D341Med (cell line): ENCODE measurements around the gene RND2.
"Not testable (repeated sequence)": the region's sequence is repeated elsewhere in the genome, so short reads cannot be mapped to it uniquely, and the experiment has no call there.

Experiments
- DNase-seq: peaks from one replicate; pipeline ENCODE4 v3.0.0; 2012; ENCODE audit warnings: low spot score

The RND2 gene, protein sequence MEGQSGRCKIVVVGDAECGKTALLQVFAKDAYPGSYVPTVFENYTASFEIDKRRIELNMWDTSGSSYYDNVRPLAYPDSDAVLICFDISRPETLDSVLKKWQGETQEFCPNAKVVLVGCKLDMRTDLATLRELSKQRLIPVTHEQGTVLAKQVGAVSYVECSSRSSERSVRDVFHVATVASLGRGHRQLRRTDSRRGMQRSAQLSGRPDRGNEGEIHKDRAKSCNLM

DNA sequence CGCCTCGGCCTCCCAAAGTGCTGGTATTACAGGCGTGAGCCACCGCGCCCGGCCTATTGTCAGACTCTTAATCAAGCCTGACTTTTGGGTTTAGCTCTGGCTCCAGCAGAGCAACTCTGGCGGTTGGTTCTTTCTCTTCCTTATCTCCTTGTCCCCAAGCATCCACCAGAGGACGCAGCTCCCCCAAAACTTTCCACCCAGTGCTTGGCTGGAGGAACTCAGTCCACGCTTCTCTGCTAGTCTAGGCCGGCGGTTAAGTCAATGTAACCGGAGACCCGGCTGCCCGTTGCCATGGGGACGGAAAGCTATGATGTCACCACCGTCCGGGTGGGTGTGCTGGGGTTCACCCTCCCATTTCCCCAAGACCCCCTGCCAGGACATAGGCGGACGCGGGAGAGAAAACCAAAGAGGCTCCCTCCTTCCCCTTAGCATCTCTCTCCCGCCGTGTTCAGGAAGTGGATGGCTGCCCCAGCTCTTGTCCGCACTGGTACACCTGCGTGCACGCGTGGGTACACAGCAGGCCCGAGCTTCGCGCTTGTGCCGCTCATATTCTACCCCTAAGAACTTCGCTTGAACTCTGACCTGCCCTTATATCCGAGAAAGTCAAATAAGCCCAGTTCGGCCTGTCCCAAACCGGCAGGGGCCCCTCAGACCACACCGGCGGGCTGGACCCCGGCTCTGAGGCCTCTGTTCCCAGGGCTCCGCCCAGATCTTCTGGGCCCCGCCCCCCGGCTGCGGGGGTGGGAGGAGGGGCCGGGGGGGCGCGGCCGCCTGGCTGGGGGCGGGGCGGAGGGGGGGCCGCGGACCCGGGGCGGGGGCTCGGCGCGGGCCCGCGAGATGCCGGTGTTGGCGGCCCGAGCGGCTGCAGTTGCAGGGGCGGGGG is at the start of gene RND2:
Gene RND2, plus strand, starts transcription at position 825 of the 883 bp plus-strand sequence. CDS start 117 bp downstream, outside the sequence.
- peak; percentile 91 for DNase-seq

DNA sequence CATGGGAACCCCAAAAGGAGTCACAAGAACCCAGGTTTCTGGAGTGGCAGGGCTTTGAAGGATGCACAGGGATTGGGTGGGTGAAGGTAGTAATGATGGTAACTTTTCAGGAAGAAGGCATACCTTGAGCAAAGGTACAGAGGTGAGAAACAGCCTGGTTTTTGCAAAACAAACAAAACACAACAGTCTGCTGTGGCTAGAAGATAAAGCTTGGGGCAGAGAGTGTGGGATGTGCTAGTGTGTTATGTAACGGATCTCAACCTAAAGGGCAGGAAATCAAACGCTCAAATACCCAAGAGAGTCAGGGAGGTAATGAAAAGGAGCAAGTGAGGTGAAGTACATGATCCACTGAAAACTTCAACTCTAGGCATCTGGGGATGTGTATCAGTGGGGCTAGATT is 49.8 kb upstream of the RND2 start:
- DNase-seq: no peak

- not testable (repeated sequence) for DNase-seq
Observed at GRCh38 chr17:42975701-42976100, 49.3 kb upstream of the RND2 start.

DNA sequence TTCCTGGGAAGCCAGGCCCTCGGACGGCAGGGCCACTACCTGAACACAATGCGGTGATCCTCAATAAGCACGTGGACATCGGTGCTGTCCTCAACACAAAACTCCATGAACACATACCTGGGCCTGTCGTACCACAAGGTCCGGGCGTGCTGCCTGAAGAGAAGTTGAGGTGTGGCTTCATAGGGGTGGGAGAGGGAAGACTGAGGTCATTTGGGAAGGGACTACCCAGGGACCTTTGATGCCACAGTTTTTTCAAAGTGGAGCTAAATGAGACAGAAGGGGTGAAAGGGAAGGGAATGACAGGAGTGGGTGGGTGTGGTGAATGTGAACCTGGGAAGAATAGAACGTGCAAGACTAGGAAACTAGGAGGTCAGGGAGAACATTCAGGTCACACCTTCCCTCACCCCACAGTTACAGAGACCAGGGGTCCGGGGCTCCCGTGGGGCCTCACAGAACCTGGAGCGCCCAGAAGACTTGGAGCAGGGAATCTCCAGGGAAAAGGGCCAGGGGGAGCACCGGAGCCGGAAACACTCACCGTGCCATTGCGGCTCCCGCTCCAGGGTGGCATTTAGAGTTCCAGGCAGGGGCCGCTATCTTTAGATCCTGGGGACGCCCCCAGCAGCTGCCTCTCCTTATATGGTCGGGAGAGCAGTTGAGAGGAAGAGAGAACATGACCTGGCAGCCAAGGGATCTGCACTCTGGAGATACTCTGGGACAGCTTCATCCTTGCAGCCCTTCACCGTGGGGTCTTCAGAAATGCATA is 45.3 kb upstream of the RND2 start, which contains the start of gene PTGES3L:
Gene PTGES3L, minus strand, starts transcription at position 570 of the 763 bp plus-strand sequence. Its CDS starts 27 bp downstream, at position 543.
- DNase-seq: peak; percentile 91

- peak; percentile 100 for DNase-seq
Observed at GRCh38 chr17:42980274-42980765, 44.7 kb upstream of the RND2 start, which contains the start of gene RUNDC1. Gene RUNDC1 (plus strand): TSS chr17:42980565. CDS start chr17:42980577, 12 bp downstream.

GRCh38 chr17:42980766-42981397 is 44.1 kb upstream of the RND2 start:
- DNase-seq: peak; percentile 87

DNA sequence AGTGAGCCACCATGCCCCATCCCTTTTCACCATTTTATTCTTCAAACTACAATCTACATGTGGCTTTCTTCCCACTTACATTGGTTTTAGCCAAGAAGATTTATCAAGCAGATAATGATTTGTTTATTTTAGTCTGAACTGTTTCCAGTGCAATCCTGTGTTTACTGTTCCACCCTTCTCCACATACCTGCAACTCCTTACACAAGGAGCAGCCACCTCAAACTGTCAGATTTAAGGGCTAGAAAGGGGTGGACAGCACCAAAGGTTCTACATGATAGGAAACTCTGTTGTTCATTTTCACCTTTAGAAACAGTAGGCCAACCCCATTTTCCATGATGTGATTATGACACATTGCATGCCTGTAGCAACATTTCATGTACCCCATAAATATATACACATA is 42.8 kb upstream of the RND2 start:
- DNase-seq: no peak

GRCh38 chr17:42985225-42985624 is 39.8 kb upstream of the RND2 start:
- DNase-seq: no peak

DNA sequence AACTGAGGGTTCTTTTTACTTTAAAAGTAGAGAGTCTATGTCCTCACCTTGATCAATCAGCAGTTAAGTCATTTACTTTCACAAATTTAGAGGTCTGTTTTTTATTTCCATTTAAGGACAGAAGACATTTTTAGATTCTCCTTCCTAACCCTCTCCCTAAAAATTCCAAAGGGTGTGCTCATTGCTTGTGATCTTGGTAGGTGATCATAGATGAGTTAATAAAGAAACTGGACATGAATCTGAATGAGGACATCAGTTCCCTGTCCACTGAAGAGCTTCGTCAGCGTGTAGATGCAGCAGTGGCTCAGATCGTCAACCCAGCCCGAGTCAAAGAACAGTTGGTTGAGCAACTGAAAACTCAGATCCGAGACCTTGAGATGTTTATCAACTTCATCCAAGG is 35.9 kb upstream of the RND2 start:
- DNase-seq: no peak

DNA sequence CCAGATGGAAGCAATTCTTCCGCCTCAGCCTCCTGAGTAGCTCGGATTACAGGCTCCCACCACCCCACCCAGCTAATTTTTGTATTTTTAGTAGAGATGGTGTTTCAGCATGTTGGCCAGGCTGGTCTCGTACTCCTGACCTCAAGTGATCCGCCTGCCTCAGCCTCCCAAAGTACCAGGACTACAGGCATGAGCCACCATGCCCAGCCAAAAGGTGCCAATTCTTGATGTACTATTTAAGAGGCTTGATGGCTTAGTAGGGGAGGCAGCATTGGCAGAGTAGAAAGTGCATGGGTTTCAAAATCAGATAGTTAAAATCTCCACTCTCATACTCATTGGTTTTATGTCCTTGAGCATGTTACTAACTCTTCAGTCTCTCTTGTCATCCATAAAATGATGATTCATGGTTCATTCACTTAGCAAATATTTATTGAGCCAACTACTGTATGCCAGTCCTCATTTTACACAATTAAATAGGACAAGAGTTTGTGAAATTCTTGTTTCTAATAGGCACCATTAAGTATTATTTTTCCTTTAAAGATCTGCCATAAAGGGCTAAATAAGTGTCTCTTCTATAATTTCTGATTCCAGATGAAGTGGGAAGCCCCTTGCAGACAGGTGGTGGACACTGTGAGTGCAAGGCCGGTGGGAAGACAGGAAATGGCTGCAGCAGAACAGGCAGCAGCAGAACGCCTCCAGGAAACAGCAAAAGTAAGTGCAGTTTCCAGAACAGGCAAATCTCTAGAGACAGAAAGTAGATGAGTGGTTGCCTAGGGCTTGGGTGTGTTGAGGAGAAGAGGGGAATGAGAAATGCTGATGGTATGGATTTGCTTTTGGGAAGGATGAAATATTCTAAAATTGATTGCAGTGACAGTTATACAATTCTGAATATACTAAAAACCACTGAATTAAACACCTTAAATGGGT is 35.0 kb upstream of the RND2 start:
- no peak for DNase-seq

DNA sequence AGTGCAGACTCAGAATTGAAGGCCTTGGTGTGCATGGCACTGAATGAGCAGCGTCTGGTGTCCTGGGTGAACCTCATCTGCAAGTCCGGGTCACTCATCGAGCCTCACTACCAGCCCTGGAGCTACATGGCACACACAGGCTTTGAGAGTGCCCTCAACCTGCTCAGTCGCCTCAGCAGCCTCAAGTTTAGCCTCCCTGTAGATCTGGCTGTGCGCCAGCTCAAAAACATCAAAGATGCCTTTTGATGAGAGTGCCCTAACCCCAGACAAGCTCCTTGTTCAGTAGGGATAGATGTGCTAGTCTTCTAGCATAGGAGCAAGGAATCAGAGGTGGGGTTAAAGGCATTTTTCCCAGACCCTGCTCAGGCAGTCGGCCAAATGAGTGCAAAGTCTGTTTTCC is 33.6 kb upstream of the RND2 start:
- no peak for DNase-seq

DNA sequence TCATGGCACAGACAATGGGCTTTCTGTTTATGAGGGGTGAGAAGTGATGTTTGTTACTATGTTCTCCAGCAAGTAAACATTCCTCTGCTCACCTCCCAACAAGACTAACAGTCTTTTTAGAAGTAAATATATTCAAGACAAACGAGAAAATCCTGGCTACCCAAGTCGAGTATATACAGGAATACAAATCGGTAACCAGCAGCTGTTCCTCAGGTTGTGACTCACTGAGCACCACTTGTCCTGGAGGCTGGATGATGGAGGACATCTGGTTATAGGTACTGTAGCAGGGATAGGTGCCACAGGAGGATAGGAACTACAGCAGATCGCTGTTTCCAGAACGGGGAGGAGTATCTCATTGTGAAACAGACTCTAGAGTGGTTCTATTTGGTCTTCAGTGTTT is 32.2 kb upstream of the RND2 start:
- DNase-seq: no peak

DNA sequence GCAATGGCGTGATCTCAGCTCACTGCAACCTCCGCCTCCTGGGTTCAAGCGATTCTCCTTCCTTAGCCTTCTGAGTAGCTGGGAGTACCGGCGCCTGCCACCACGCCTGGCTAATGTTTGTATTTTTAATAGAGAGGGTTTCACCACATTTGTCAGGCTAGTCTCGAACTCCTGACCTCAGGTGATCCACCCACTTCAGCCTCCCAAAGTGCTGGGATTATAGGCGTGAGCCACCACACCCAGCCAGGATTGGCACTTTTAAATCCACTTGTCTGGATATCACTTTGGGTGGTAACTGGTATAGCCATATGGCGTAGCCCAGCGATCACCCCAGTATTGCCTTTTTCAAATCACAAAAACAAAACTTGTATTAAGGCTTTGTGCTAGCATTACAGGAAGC is 31.1 kb upstream of the RND2 start:
- DNase-seq: not testable (repeated sequence)

- DNase-seq: peak; percentile 53
Observed at GRCh38 chr17:42997390-42997983, 27.5 kb upstream of the RND2 start.

GRCh38 chr17:42997984-42998938 is 26.8 kb upstream of the RND2 start, which contains the start of gene RPL27:
Gene RPL27 (plus strand): TSS chr17:42998419. CDS start chr17:42998751, 332 bp downstream.
- DNase-seq: peak; percentile 96

GRCh38 chr17:42999003-42999525 is 26.0 kb upstream of the RND2 start:
- no peak for DNase-seq

DNA sequence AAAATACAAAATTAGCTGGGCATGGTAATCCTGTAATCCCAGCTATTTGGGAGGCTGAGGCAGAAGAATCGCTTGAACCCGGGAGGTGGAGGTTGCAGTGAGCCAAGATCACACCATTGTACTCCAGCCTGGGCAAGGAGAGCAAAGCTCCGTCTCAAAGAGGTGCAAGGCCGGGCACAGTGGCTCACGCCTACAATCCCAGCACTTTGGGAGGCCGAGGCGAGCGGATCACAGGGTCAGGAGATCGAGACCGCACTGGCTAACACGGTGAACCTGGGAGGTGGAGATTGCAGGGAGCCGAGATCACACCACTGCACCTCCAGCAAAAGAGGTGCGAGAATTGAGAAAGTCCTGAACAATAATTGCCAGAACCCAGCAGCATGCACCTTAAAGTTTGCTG is 24.1 kb upstream of the RND2 start:
- DNase-seq: not testable (repeated sequence)

- DNase-seq: peak; percentile 30
Observed at GRCh38 chr17:43003542-43004172, 21.4 kb upstream of the RND2 start.
